ENCODE measurements around the gene BRICD5.
"Not testable (repeated sequence)": the region's sequence is repeated elsewhere in the genome, so short reads cannot be mapped to it uniquely, and the experiment has no call there.

- TF ChIP-seq ZNF276 (CRISPR knock-in tag; IDR thresholded peaks at IDR 0.05; ENCODE audit: low read depth); KAT7 (CRISPR knock-in tag; IDR thresholded peaks at IDR 0.05; ENCODE audit: borderline replicate concordance); ZNF883 (CRISPR knock-in tag; IDR thresholded peaks at IDR 0.05; ENCODE audit: not compliant biosample characterization); REPIN1 (CRISPR knock-in tag; IDR thresholded peaks at IDR 0.05; ENCODE audit: borderline replicate concordance, low read depth); MXI1 (IDR thresholded peaks at IDR 0.05; ENCODE audit: borderline replicate concordance, low read depth, low read length); POLR2A (IDR thresholded peaks at IDR 0.05; ENCODE audit: insufficient read depth in 1 of 2, low read depth in 2 of 2, low read length in 2 of 2); SRF (IDR thresholded peaks at IDR 0.05; ENCODE audit: low read depth, low read length); SRSF9 (IDR thresholded peaks at IDR 0.05; ENCODE audit: borderline replicate concordance, insufficient read depth, low read depth, low read length, poor library complexity, severe bottlenecking); PBX3 (CRISPR knock-in tag; IDR thresholded peaks at IDR 0.05; ENCODE audit: borderline replicate concordance); SETDB1 (CRISPR knock-in tag; IDR thresholded peaks at IDR 0.05; ENCODE audit: borderline replicate concordance); HDAC6 (IDR thresholded peaks at IDR 0.05; ENCODE audit: low read depth, low read length); CTCF (CRISPR knock-in tag; IDR thresholded peaks at IDR 0.05): not testable (repeated sequence)
These were observed 7.5 kb downstream of the BRICD5 start for GRCh38 chr16:2203119-2203688.
